Fibroblast of mammary gland (primary cell): ENCODE results near the gene FREM3.
A peak's percentile ranks its signal among the peaks of the same experiment; 100 is the strongest.
"Not testable (repeated sequence)": the region's sequence is repeated elsewhere in the genome, so short reads cannot be mapped to it uniquely, and the experiment has no call there.

ENCODE experiments used
- DNase-seq: peaks from one replicate; pipeline ENCODE4 v3.0.0-alpha.2; 2010; ENCODE audit warnings: low read depth
- H3K4me3 ChIP-seq: 2 replicates; pipeline ENCODE4 v1.5.1; 2011; ENCODE audit warnings: low read depth, mild to moderate bottlenecking, low read length, moderate library complexity; ENCODE audit not compliant: control insufficient read depth
- CTCF ChIP-seq: conservative IDR thresholded peaks from 2 replicates; pipeline ENCODE4 v1.5.1; 2011; ENCODE audit warnings: low read depth, low read length, inconsistent platforms; ENCODE audit not compliant: control insufficient read depth, insufficient read depth

The FREM3 gene

GRCh38 chr4:143701365-143701764, 890 bp upstream of the FREM3 start:
- DNase-seq, result no peak
- no peak for TF ChIP-seq CTCF
- H3K4me3 ChIP-seq, result no peak overlapping the region

GRCh38 chr4:143700046-143700415, 444 bp downstream of the FREM3 start:
- peak; percentile 17 for DNase-seq
- TF ChIP-seq CTCF, result no peak
- H3K4me3 ChIP-seq, result no peak overlapping the region

GRCh38 chr4:143699331-143700045, 987 bp downstream of the FREM3 start:
- no peak for TF ChIP-seq CTCF
- DNase-seq, result no peak
- no peak overlapping the region for H3K4me3 ChIP-seq

- DNase-seq, result no peak
- TF ChIP-seq CTCF, result no peak
- H3K4me3 ChIP-seq, result no peak overlapping the region
These were observed 6.6 kb downstream of the FREM3 start for GRCh38 chr4:143693856-143694255.

GRCh38 chr4:143692241-143692640, 8.2 kb downstream of the FREM3 start:
- DNase-seq, result no peak
- no peak for TF ChIP-seq CTCF
- H3K4me3 ChIP-seq, result no peak overlapping the region

GRCh38 chr4:143679434-143679833, 21.0 kb downstream of the FREM3 start:
- TF ChIP-seq CTCF, result no peak
- no peak overlapping the region for H3K4me3 ChIP-seq
- DNase-seq, result no peak

- not testable (repeated sequence) for DNase-seq, H3K4me3 ChIP-seq
These were observed 26.8 kb downstream of the FREM3 start for GRCh38 chr4:143673629-143674028.
